ENCODE results near the gene RHBDF1. TPM values are rescaled to one million over a fixed set of nuclear protein-coding genes. Genes with fewer than 3 reads are reported as not detected.

Gene RHBDF1
- total RNA-seq, 1 experiment from 2014 or later = not detected

- Histone ChIP-seq H3K36me3 (ENCODE audit: insufficient read depth, low read length) (peaks cover 27% of the 10 kb centered on the region), H3K27ac (ENCODE audit: low read length) (no peak overlapping the region), H4K20me1 (ENCODE audit: insufficient read depth, low read depth, low read length) (no peaks in the 10 kb centered on the region), H3K4me2 (ENCODE audit: low read depth, low read length, poor library complexity, severe bottlenecking) (no peak overlapping the region), H3K9ac (ENCODE audit: low read length) (no peak overlapping the region), H3K27me3 (ENCODE audit: low read length) (no peaks in the 10 kb centered on the region), H3K4me3 (ENCODE audit: low read length) (no peak overlapping the region), H3K9me3 (ENCODE audit: low read length) (no peaks in the 10 kb centered on the region), H3K9me2 (replicated peaks; ENCODE audit: insufficient read depth, low read length) (no peaks in the 10 kb centered on the region), H2AFZ (ENCODE audit: low read length) (no peak overlapping the region), H3K4me1 (ENCODE audit: low read length) (no peaks in the 10 kb centered on the region), H3K79me2 (ENCODE audit: low read length) (no peaks in the 10 kb centered on the region; the same call in 1 of the 2 replicates)
- no peak for DNase-seq
Observed at GRCh38 chr16:114327-114726, 41.9 kb upstream of the RHBDF1 start.

- no peak overlapping the region for H3K4me2 ChIP-seq (ENCODE audit: low read depth, low read length, poor library complexity, severe bottlenecking)
- peaks cover 24% of the 10 kb centered on the region for H3K36me3 ChIP-seq (ENCODE audit: insufficient read depth, low read length)
- H3K27ac ChIP-seq (ENCODE audit: low read length) = no peak overlapping the region
- no peaks in the 10 kb centered on the region for H3K9me2 ChIP-seq (replicated peaks; ENCODE audit: insufficient read depth, low read length)
- no peaks in the 10 kb centered on the region for H3K4me1 ChIP-seq (ENCODE audit: low read length)
- no peak overlapping the region for H2AFZ ChIP-seq (ENCODE audit: low read length)
- no peak overlapping the region for H3K4me3 ChIP-seq (ENCODE audit: low read length)
- H3K9ac ChIP-seq (ENCODE audit: low read length) = no peak overlapping the region
- H3K27me3 ChIP-seq (ENCODE audit: low read length) = no peaks in the 10 kb centered on the region
- no peaks in the 10 kb centered on the region; the same call in 1 of the 2 replicates for H3K79me2 ChIP-seq (ENCODE audit: low read length)
- no peaks in the 10 kb centered on the region for H4K20me1 ChIP-seq (ENCODE audit: insufficient read depth, low read depth, low read length)
- no peaks in the 10 kb centered on the region for H3K9me3 ChIP-seq (ENCODE audit: low read length)
- DNase-seq = no peak
Observed at GRCh38 chr16:112153-112840, 39.9 kb upstream of the RHBDF1 start.

- Histone ChIP-seq H3K79me2 (ENCODE audit: low read length) (no peaks in the 10 kb centered on the region), H2AFZ (ENCODE audit: low read length) (no peak overlapping the region), H3K4me3 (ENCODE audit: low read length) (no peak overlapping the region), H3K9me3 (ENCODE audit: low read length) (no peaks in the 10 kb centered on the region), H3K27ac (ENCODE audit: low read length) (no peak overlapping the region), H3K27me3 (ENCODE audit: low read length) (no peaks in the 10 kb centered on the region), H3K4me1 (ENCODE audit: low read length) (no peaks in the 10 kb centered on the region), H3K9ac (ENCODE audit: low read length) (no peak overlapping the region), H3K4me2 (ENCODE audit: low read depth, low read length, poor library complexity, severe bottlenecking) (no peak overlapping the region), H4K20me1 (ENCODE audit: insufficient read depth, low read depth, low read length) (peaks cover 3% of the 10 kb centered on the region; the same call in 1 of the 2 replicates), H3K9me2 (replicated peaks; ENCODE audit: insufficient read depth, low read length) (no peaks in the 10 kb centered on the region), H3K36me3 (ENCODE audit: insufficient read depth, low read length) (peaks cover 5% of the 10 kb centered on the region; the same call in 1 of the 2 replicates)
- DNase-seq = peak; percentile 90
Observed at GRCh38 chr16:106623-107324, 34.3 kb upstream of the RHBDF1 start.

GRCh38 chr16:105521-105920 lies 33.1 kb upstream of the RHBDF1 start:
- Histone ChIP-seq H3K4me1 (ENCODE audit: low read length) (no peaks in the 10 kb centered on the region), H3K9me2 (replicated peaks; ENCODE audit: insufficient read depth, low read length) (no peaks in the 10 kb centered on the region), H2AFZ (ENCODE audit: low read length) (no peak overlapping the region), H3K27ac (ENCODE audit: low read length) (no peak overlapping the region), H3K36me3 (ENCODE audit: insufficient read depth, low read length) (peaks cover 4% of the 10 kb centered on the region; the same call in 1 of the 2 replicates), H3K27me3 (ENCODE audit: low read length) (no peaks in the 10 kb centered on the region), H3K9me3 (ENCODE audit: low read length) (no peaks in the 10 kb centered on the region), H3K4me3 (ENCODE audit: low read length) (no peak overlapping the region), H3K9ac (ENCODE audit: low read length) (no peak overlapping the region), H4K20me1 (ENCODE audit: insufficient read depth, low read depth, low read length) (peaks cover 3% of the 10 kb centered on the region; the same call in 1 of the 2 replicates), H3K79me2 (ENCODE audit: low read length) (no peaks in the 10 kb centered on the region), H3K4me2 (ENCODE audit: low read depth, low read length, poor library complexity, severe bottlenecking) (no peak overlapping the region)
- DNase-seq = no peak

- Histone ChIP-seq H3K36me3 (ENCODE audit: insufficient read depth, low read length) (peaks cover 4% of the 10 kb centered on the region; the same call in 1 of the 2 replicates), H3K4me1 (ENCODE audit: low read length) (no peaks in the 10 kb centered on the region), H3K4me2 (ENCODE audit: low read depth, low read length, poor library complexity, severe bottlenecking) (no peak overlapping the region), H3K79me2 (ENCODE audit: low read length) (no peaks in the 10 kb centered on the region), H3K4me3 (ENCODE audit: low read length) (no peak overlapping the region), H3K9me2 (replicated peaks; ENCODE audit: insufficient read depth, low read length) (no peaks in the 10 kb centered on the region), H3K9me3 (ENCODE audit: low read length) (no peaks in the 10 kb centered on the region), H3K9ac (ENCODE audit: low read length) (no peak overlapping the region), H2AFZ (ENCODE audit: low read length) (no peak overlapping the region), H3K27ac (ENCODE audit: low read length) (no peak overlapping the region), H4K20me1 (ENCODE audit: insufficient read depth, low read depth, low read length) (peaks cover 3% of the 10 kb centered on the region; the same call in 1 of the 2 replicates), H3K27me3 (ENCODE audit: low read length) (no peaks in the 10 kb centered on the region)
- no peak for DNase-seq
Observed at GRCh38 chr16:104928-105327, 32.5 kb upstream of the RHBDF1 start.

- H4K20me1 ChIP-seq (ENCODE audit: insufficient read depth, low read depth, low read length) = peaks cover 3% of the 10 kb centered on the region; the same call in 1 of the 2 replicates
- no peaks in the 10 kb centered on the region for H3K79me2 ChIP-seq (ENCODE audit: low read length)
- no peak overlapping the region for H3K27ac ChIP-seq (ENCODE audit: low read length)
- H3K27me3 ChIP-seq (ENCODE audit: low read length) = no peaks in the 10 kb centered on the region
- no peak overlapping the region for H3K4me2 ChIP-seq (ENCODE audit: low read depth, low read length, poor library complexity, severe bottlenecking)
- H3K36me3 ChIP-seq (ENCODE audit: insufficient read depth, low read length) = peaks cover 1% of the 10 kb centered on the region; the same call in 1 of the 2 replicates
- DNase-seq = no peak
- no peaks in the 10 kb centered on the region for H3K4me1 ChIP-seq (ENCODE audit: low read length)
- no peaks in the 10 kb centered on the region for H3K9me2 ChIP-seq (replicated peaks; ENCODE audit: insufficient read depth, low read length)
- H3K9ac ChIP-seq (ENCODE audit: low read length) = no peak overlapping the region
- no peaks in the 10 kb centered on the region for H3K9me3 ChIP-seq (ENCODE audit: low read length)
- no peak overlapping the region for H3K4me3 ChIP-seq (ENCODE audit: low read length)
- H2AFZ ChIP-seq (ENCODE audit: low read length) = no peak overlapping the region
Observed at GRCh38 chr16:104355-104754, 31.9 kb upstream of the RHBDF1 start.

- Histone ChIP-seq H3K27me3 (ENCODE audit: low read length) (no peaks in the 10 kb centered on the region), H3K9me3 (ENCODE audit: low read length) (no peaks in the 10 kb centered on the region), H3K27ac (ENCODE audit: low read length) (no peak overlapping the region), H3K4me1 (ENCODE audit: low read length) (no peaks in the 10 kb centered on the region), H3K79me2 (ENCODE audit: low read length) (no peaks in the 10 kb centered on the region), H3K36me3 (ENCODE audit: insufficient read depth, low read length) (no peaks in the 10 kb centered on the region; the same call in 1 of the 2 replicates), H2AFZ (ENCODE audit: low read length) (no peak overlapping the region), H3K4me3 (ENCODE audit: low read length) (no peak overlapping the region), H3K4me2 (ENCODE audit: low read depth, low read length, poor library complexity, severe bottlenecking) (no peak overlapping the region), H4K20me1 (ENCODE audit: insufficient read depth, low read depth, low read length) (peaks cover 3% of the 10 kb centered on the region; the same call in 1 of the 2 replicates), H3K9me2 (replicated peaks; ENCODE audit: insufficient read depth, low read length) (no peaks in the 10 kb centered on the region), H3K9ac (ENCODE audit: low read length) (no peak overlapping the region)
- DNase-seq = no peak
Observed at GRCh38 chr16:102060-102855, 29.8 kb upstream of the RHBDF1 start.

GRCh38 chr16:101586-101985 lies 29.2 kb upstream of the RHBDF1 start:
- H3K4me2 ChIP-seq (ENCODE audit: low read depth, low read length, poor library complexity, severe bottlenecking) = no peak overlapping the region
- no peak overlapping the region for H3K4me3 ChIP-seq (ENCODE audit: low read length)
- H2AFZ ChIP-seq (ENCODE audit: low read length) = no peak overlapping the region
- no peak overlapping the region for H3K9ac ChIP-seq (ENCODE audit: low read length)
- no peaks in the 10 kb centered on the region for H3K9me3 ChIP-seq (ENCODE audit: low read length)
- no peaks in the 10 kb centered on the region for H3K79me2 ChIP-seq (ENCODE audit: low read length)
- no peak for DNase-seq
- no peaks in the 10 kb centered on the region for H3K9me2 ChIP-seq (replicated peaks; ENCODE audit: insufficient read depth, low read length)
- H4K20me1 ChIP-seq (ENCODE audit: insufficient read depth, low read depth, low read length) = 0 out of 2 replicates have a peak, but pooled peaks cover under 1% of the 10 kb centered on the region
- no peaks in the 10 kb centered on the region for H3K4me1 ChIP-seq (ENCODE audit: low read length)
- no peaks in the 10 kb centered on the region for H3K27me3 ChIP-seq (ENCODE audit: low read length)
- H3K27ac ChIP-seq (ENCODE audit: low read length) = no peak overlapping the region
- no peaks in the 10 kb centered on the region; the same call in 1 of the 2 replicates for H3K36me3 ChIP-seq (ENCODE audit: insufficient read depth, low read length)
